Mesendoderm (in vitro differentiated cells): ENCODE measurements around the gene HTR2A.

Source experiments
- DNase-seq: peaks from one replicate; pipeline ENCODE4 v3.0.0; 2013
- H2AK5ac ChIP-seq: 2 replicates; pipeline ENCODE4 v1.6.1; 2013; ENCODE audit warnings: low read length, inconsistent platforms
- H2BK120ac ChIP-seq: 2 replicates; pipeline ENCODE4 v1.6.1; 2013; ENCODE audit warnings: low read depth, mild to moderate bottlenecking, low read length, moderate library complexity, mixed read lengths
- H2BK15ac ChIP-seq: replicated peaks from 2 replicates; pipeline ENCODE4 v1.6.1; 2013; ENCODE audit warnings: low read depth, mild to moderate bottlenecking, moderate library complexity
- H2BK5ac ChIP-seq: 2 replicates; pipeline ENCODE4 v1.6.1; 2013; ENCODE audit warnings: low read length, inconsistent platforms
- H3K18ac ChIP-seq: 2 replicates; pipeline ENCODE4 v1.6.1; 2013; ENCODE audit warnings: mild to moderate bottlenecking, low read length, mixed read lengths
- H3K23ac ChIP-seq: one replicate; pipeline ENCODE4 v1.6.1; 2013; ENCODE audit warnings: low read length
- H3K27ac ChIP-seq: 2 replicates; pipeline ENCODE4 v1.5.1; 2013; ENCODE audit warnings: low read depth, mild to moderate bottlenecking, inconsistent platforms, low read length, moderate library complexity
- H3K27me3 ChIP-seq: 2 replicates; pipeline ENCODE4 v1.6.1; 2013; ENCODE audit warnings: low read length, control low read depth, mild to moderate bottlenecking, inconsistent platforms; ENCODE audit not compliant: insufficient read depth, poor library complexity
- H3K36me3 ChIP-seq: 2 replicates; pipeline ENCODE4 v1.6.1; 2013; ENCODE audit warnings: low read length, inconsistent platforms; ENCODE audit not compliant: control insufficient read depth, insufficient read depth
- H3K4ac ChIP-seq: one replicate; pipeline ENCODE4 v1.6.1; 2013; ENCODE audit warnings: low read depth, mild to moderate bottlenecking, low read length, moderate library complexity
- H3K4me1 ChIP-seq: 2 replicates; pipeline ENCODE4 v1.6.1; 2013; ENCODE audit warnings: low read depth, low read length, inconsistent platforms; ENCODE audit not compliant: control insufficient read depth
- H3K4me2 ChIP-seq: 2 replicates; pipeline ENCODE4 v1.6.1; 2013; ENCODE audit warnings: low read length
- H3K4me3 ChIP-seq: 2 replicates; pipeline ENCODE4 v1.5.1; 2013; ENCODE audit warnings: mild to moderate bottlenecking, low read length
- H3K56ac ChIP-seq: one replicate; pipeline ENCODE4 v1.6.1; 2013; ENCODE audit warnings: low read length
- H3K79me1 ChIP-seq: 2 replicates; pipeline ENCODE4 v1.6.1; 2013; ENCODE audit warnings: low read length, inconsistent platforms
- H3K79me2 ChIP-seq: 2 replicates; pipeline ENCODE4 v1.6.1; 2013; ENCODE audit warnings: mild to moderate bottlenecking, low read length; ENCODE audit not compliant: control insufficient read depth, insufficient read depth
- H3K9ac ChIP-seq: 2 replicates; pipeline ENCODE4 v1.6.1; 2013; ENCODE audit warnings: low read length, inconsistent platforms
- H4K5ac ChIP-seq: one replicate; pipeline ENCODE4 v1.6.1; 2013; ENCODE audit warnings: low read length
- H4K8ac ChIP-seq: one replicate; pipeline ENCODE4 v1.6.1; 2013; ENCODE audit warnings: low read depth, mild to moderate bottlenecking, control low read depth, low read length, moderate library complexity
- WGBS: extraction: QIAGEN DNeasy Blood & Tissue Kit; methylation state at CpG from one replicate; pipeline ENCODE4 v1.1.7; 2013; ENCODE audit warnings: low lambda C conversion rate, missing lambda C conversion rate; ENCODE audit not compliant: insufficient coverage; ENCODE audit errors: extremely low coverage; 5-methylcytosine and 5-hydroxymethylcytosine counted together

The HTR2A gene

DNA sequence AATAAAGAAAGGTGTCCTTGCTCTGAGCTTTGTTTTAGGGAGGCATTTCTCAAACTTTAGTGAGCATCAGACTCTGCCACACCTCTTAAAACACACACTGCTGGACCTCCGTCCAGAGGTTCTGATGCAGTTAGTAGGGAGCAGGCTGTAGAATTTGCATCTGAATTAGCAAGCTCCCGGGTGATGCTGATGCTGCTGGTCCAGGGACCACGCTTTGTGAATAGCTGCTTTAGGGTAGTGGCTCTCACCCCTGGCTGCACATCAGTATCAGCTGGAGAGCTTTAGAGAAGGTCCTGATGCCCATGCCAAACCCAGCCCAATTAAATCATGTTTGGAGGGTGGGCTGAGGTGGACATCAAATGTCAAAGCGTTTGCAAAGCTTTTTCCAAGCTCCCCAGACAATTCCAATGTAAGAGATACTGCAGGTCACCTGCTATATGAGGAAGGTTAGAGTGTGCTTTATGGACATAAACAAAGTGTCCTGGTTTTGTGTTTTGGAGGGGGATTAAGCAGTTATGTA, 3.6 kb downstream of the HTR2A start:
- Histone ChIP-seq H3K27ac (no peak overlapping the region), H2BK5ac (no peak overlapping the region), H3K4me1 (peaks cover 3% of the 10 kb centered on the region), H3K4ac (no peak overlapping the region), H3K23ac (no peak overlapping the region), H3K36me3 (no peaks in the 10 kb centered on the region), H3K79me1 (no peaks in the 10 kb centered on the region), H2BK15ac (no peak overlapping the region), H3K4me3 (no peak overlapping the region), H4K8ac (no peak overlapping the region), H3K79me2 (no peaks in the 10 kb centered on the region), H3K4me2 (no peak overlapping the region), H3K27me3 (no peaks in the 10 kb centered on the region), H2BK120ac (no peak overlapping the region), H3K56ac (no peak overlapping the region), H4K5ac (no peak overlapping the region), H2AK5ac (no peak overlapping the region), H3K9ac (no peak overlapping the region), H3K18ac (no peak overlapping the region)
- DNase-seq: no peak
- WGBS: no CpG with 5 or more reads among the region's 4 CpGs

DNA sequence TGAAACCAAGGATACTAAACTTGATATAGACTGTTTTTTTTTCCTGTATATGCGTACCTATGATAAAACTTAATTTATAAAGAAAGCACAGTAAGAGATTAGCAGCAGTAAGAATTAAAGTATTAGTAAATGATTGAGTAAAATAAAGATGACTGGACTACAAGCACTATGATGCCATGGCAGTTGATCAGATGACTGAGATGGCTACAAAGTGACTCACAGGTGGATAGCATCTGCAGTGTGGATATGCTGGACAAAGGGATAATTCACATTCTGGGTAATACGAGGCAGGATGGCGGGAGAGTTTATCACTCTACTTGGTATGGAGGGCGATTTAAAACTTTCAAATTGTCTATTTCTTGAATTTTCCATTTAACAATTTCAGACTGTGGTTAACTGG, 11.8 kb downstream of the HTR2A start:
- Histone ChIP-seq H3K27me3 (no peaks in the 10 kb centered on the region), H4K5ac (no peak overlapping the region), H3K27ac (no peak overlapping the region), H3K4me1 (no peaks in the 10 kb centered on the region), H3K9ac (no peak overlapping the region), H3K56ac (no peak overlapping the region), H2BK5ac (no peak overlapping the region), H3K36me3 (no peaks in the 10 kb centered on the region), H4K8ac (no peak overlapping the region), H3K18ac (no peak overlapping the region), H3K79me2 (no peaks in the 10 kb centered on the region), H2AK5ac (no peak overlapping the region), H2BK15ac (no peak overlapping the region), H3K4me2 (no peak overlapping the region), H3K4ac (no peak overlapping the region), H3K23ac (no peak overlapping the region), H3K4me3 (no peak overlapping the region), H3K79me1 (no peaks in the 10 kb centered on the region), H2BK120ac (no peak overlapping the region)
- DNase-seq: no peak
- WGBS: no CpG with 5 or more reads among the region's 4 CpGs

DNA sequence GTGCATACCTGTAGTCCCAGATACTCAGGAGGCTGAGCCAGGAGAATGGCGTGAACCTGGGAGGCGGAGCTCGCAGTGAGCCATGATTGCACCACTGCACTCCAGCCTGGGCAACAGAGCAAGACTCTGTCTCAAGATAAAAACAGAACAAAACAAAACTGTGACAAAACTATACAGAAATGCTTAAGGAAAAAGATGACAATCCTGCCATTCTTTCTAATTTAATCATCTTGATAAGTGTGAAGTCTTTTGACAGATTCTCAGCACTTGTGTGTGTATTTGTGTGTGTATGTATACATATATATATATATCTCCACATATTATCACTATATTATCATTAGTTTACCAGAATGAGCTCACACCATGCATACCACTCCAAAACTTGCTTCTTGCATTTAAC, 12.3 kb downstream of the HTR2A start:
- no peak overlapping the region for H3K23ac ChIP-seq
- H2BK5ac ChIP-seq: no peak overlapping the region
- no peak for DNase-seq
- no peak overlapping the region for H4K5ac ChIP-seq
- H2BK120ac ChIP-seq: no peak overlapping the region
- H3K27me3 ChIP-seq: no peaks in the 10 kb centered on the region
- H3K4me2 ChIP-seq: no peak overlapping the region
- no peak overlapping the region for H3K18ac ChIP-seq
- H2AK5ac ChIP-seq: no peak overlapping the region
- no peak overlapping the region for H3K4me3 ChIP-seq
- H3K4ac ChIP-seq: no peak overlapping the region
- H3K4me1 ChIP-seq: no peaks in the 10 kb centered on the region
- no peak overlapping the region for H3K56ac ChIP-seq
- H3K27ac ChIP-seq: no peak overlapping the region
- no peaks in the 10 kb centered on the region for H3K79me1 ChIP-seq
- no CpG with 5 or more reads among the region's 3 CpGs for WGBS
- no peak overlapping the region for H4K8ac ChIP-seq
- H2BK15ac ChIP-seq: no peak overlapping the region
- H3K9ac ChIP-seq: no peak overlapping the region
- H3K79me2 ChIP-seq: no peaks in the 10 kb centered on the region
- no peaks in the 10 kb centered on the region for H3K36me3 ChIP-seq

DNA sequence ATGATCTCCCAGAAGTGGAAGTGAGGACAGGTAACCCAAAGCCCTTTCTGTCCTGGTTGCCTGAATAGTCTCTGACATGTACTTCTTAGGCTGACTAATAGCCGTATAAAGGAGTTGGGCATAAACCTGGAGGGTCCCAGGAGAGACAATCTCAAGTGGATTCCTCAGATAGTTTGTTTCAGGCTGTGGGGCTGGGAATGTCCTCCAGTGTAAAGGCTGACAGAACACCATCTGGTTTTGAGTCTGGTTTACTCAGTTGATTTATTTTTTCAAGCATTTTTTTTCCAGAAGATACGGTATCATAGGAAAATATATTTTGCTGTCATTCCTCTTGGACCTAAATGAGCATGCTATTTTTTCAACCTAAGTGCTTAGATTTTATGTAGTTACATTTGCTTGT, 15.2 kb downstream of the HTR2A start:
- H2BK15ac ChIP-seq: no peak overlapping the region
- H3K36me3 ChIP-seq: no peaks in the 10 kb centered on the region
- H4K5ac ChIP-seq: no peak overlapping the region
- no peak overlapping the region for H3K27ac ChIP-seq
- no peaks in the 10 kb centered on the region for H3K27me3 ChIP-seq
- H3K79me2 ChIP-seq: no peaks in the 10 kb centered on the region
- H3K4ac ChIP-seq: no peak overlapping the region
- H3K56ac ChIP-seq: no peak overlapping the region
- H3K4me3 ChIP-seq: no peak overlapping the region
- no peak overlapping the region for H3K18ac ChIP-seq
- H4K8ac ChIP-seq: no peak overlapping the region
- H3K9ac ChIP-seq: no peak overlapping the region
- no peaks in the 10 kb centered on the region for H3K79me1 ChIP-seq
- no peak overlapping the region for H2AK5ac ChIP-seq
- no peak overlapping the region for H2BK5ac ChIP-seq
- no CpG with 5 or more reads among the region's 2 CpGs for WGBS
- no peak for DNase-seq
- no peak overlapping the region for H2BK120ac ChIP-seq
- H3K4me1 ChIP-seq: no peaks in the 10 kb centered on the region
- no peak overlapping the region for H3K4me2 ChIP-seq
- no peak overlapping the region for H3K23ac ChIP-seq

DNA sequence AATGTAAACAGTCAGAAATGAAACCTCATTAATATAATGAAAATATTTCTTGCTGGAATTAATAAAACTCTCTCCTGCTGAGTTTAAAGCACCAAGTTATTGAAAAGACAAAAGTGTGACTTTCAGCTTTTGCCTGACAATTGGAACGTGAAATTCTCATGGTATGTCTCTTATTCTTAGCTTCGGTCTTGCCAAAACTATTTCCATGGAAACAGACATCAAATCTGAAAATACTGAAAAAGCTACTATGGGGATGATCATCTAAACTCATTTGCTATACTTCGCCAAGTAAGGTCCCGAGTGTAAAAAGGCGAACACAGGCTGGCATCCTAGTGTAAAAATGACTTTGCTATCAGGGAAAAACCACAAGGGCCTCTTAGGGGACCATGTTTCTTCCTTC, 22.8 kb downstream of the HTR2A start:
- H3K27me3 ChIP-seq: no peaks in the 10 kb centered on the region
- no peak overlapping the region for H2AK5ac ChIP-seq
- H3K18ac ChIP-seq: no peak overlapping the region
- H3K36me3 ChIP-seq: no peaks in the 10 kb centered on the region
- H3K27ac ChIP-seq: no peak overlapping the region
- no peak overlapping the region for H3K9ac ChIP-seq
- no peak overlapping the region for H3K56ac ChIP-seq
- no peak overlapping the region for H2BK15ac ChIP-seq
- WGBS: no CpG with 5 or more reads among the region's 5 CpGs
- no peaks in the 10 kb centered on the region for H3K79me2 ChIP-seq
- no peak overlapping the region for H3K4ac ChIP-seq
- no peak overlapping the region for H4K8ac ChIP-seq
- H3K4me2 ChIP-seq: no peak overlapping the region
- DNase-seq: no peak
- H2BK120ac ChIP-seq: no peak overlapping the region
- no peak overlapping the region for H2BK5ac ChIP-seq
- H4K5ac ChIP-seq: no peak overlapping the region
- H3K23ac ChIP-seq: no peak overlapping the region
- H3K4me1 ChIP-seq: no peaks in the 10 kb centered on the region
- H3K79me1 ChIP-seq: no peaks in the 10 kb centered on the region
- H3K4me3 ChIP-seq: no peak overlapping the region

DNA sequence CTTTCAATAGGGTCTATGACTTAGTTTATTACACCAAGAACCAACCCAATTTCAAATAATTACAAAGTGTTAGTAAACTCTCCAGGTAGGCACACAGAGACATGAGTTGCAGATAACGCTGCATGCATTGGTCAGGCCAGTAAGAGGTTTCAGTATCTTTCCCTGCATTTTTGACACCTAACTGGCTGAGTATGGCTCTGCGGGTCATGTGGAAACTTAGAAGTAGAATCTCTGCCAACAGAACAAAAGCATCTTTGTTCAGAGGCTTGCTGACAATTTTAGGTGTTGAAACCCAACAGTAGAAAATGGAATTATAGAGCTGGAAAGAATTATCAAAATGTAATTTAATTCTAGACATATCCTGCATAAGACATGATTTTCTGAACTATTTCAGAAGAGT, 25.3 kb downstream of the HTR2A start:
- Histone ChIP-seq H3K79me2 (no peaks in the 10 kb centered on the region), H3K4me2 (no peak overlapping the region), H3K4me1 (no peaks in the 10 kb centered on the region), H2BK120ac (no peak overlapping the region), H3K9ac (no peak overlapping the region), H3K18ac (no peak overlapping the region), H3K27ac (no peak overlapping the region), H3K36me3 (no peaks in the 10 kb centered on the region), H4K5ac (no peak overlapping the region), H3K56ac (no peak overlapping the region), H2BK15ac (no peak overlapping the region), H3K27me3 (no peaks in the 10 kb centered on the region), H2AK5ac (no peak overlapping the region), H3K4ac (no peak overlapping the region), H3K79me1 (no peaks in the 10 kb centered on the region), H2BK5ac (no peak overlapping the region), H3K23ac (no peak overlapping the region), H4K8ac (no peak overlapping the region), H3K4me3 (no peak overlapping the region)
- no CpG with 5 or more reads among the region's 2 CpGs for WGBS
- DNase-seq: peak; percentile 14
